BE2C (cell line): ENCODE measurements around the gene CEACAM18.
"Not testable (repeated sequence)": the region's sequence is repeated elsewhere in the genome, so short reads cannot be mapped to it uniquely, and the experiment has no call there.

Source experiments
- DNase-seq: peaks from one replicate; pipeline ENCODE4 v3.0.0-alpha.2; 2020
- H3K27me3 ChIP-seq: fragments of 250-450 bp; sonication (Bioruptor Pico); 2 replicates; pipeline ENCODE4 v1.5.1; 2020; ENCODE audit warnings: mild to moderate bottlenecking
- H3K36me3 ChIP-seq: fragments of 250-450 bp; sonication (Bioruptor Pico); 2 replicates; pipeline ENCODE4 v1.5.1; 2020; ENCODE audit warnings: mild to moderate bottlenecking
- H3K4me1 ChIP-seq: fragments of 250-450 bp; sonication (Bioruptor Pico); 2 replicates; pipeline ENCODE4 v1.5.1; 2020
- H3K4me3 ChIP-seq: 2 replicates; pipeline ENCODE4 v1.5.1; 2011; ENCODE audit warnings: low read depth, low read length
- H3K9me3 ChIP-seq: fragments of 250-450 bp; sonication (Bioruptor Pico); 2 replicates; pipeline ENCODE4 v1.5.1; 2020
- TF ChIP-seq, protein P1 (sequence below): IDR thresholded peaks from 2 replicates; pipeline ENCODE4 v1.5.1; 2012; ENCODE audit warnings: mild to moderate bottlenecking, low read depth, low read length

The CEACAM18 gene

DNA sequence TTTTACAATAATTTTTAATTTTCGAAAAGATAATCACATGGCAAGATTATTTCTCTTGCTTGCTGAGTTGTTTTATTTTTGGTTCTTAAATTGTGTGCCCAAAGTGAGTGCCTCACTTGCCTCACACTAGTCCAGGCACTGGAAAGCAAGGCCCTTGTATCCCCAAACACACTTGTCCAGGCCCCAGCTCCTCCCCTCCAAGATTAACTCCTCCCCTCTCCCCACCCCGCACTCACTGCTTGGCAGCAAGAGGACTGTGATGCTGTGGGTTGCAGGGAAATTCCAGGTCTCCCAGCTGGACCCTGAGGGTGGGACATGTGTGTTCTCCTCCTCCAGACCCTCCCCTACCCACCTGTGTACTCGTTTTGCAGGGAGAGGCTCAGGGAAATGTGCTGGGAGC, 19.3 kb downstream of the CEACAM18 start:
- Histone ChIP-seq H3K36me3 (no peaks in the 10 kb centered on the region), H3K4me3 (no peak overlapping the region), H3K4me1 (no peaks in the 10 kb centered on the region), H3K27me3 (no peaks in the 10 kb centered on the region), H3K9me3 (no peaks in the 10 kb centered on the region)
- DNase-seq = no peak
- TF ChIP-seq, protein P1, sequence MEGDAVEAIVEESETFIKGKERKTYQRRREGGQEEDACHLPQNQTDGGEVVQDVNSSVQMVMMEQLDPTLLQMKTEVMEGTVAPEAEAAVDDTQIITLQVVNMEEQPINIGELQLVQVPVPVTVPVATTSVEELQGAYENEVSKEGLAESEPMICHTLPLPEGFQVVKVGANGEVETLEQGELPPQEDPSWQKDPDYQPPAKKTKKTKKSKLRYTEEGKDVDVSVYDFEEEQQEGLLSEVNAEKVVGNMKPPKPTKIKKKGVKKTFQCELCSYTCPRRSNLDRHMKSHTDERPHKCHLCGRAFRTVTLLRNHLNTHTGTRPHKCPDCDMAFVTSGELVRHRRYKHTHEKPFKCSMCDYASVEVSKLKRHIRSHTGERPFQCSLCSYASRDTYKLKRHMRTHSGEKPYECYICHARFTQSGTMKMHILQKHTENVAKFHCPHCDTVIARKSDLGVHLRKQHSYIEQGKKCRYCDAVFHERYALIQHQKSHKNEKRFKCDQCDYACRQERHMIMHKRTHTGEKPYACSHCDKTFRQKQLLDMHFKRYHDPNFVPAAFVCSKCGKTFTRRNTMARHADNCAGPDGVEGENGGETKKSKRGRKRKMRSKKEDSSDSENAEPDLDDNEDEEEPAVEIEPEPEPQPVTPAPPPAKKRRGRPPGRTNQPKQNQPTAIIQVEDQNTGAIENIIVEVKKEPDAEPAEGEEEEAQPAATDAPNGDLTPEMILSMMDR = no peak

DNA sequence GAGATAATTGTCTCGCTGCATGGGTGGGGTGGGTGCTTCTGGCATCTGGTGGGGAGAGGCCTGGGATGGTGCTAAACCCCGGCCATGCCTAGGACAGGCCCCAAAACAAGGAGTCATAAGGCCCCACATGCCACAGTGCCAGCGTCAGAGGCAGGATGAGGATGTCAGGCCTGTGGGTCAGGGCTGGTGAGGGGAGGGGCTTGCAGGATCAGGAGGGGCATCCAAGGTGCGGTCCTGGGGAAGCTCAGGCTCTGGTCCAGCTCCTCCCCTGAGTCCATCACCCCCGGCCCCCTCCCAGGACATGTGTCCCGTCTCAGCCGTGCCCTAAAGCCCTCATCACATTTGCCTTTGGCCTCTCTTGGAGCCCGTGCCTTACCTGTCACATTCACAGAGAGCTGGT, 22.6 kb downstream of the CEACAM18 start:
- not testable (repeated sequence) for H3K36me3 ChIP-seq, H3K4me3 ChIP-seq, H3K9me3 ChIP-seq, DNase-seq, H3K27me3 ChIP-seq, H3K4me1 ChIP-seq

GRCh38 chr19:51501594-51502263, 23.4 kb downstream of the CEACAM18 start, which contains the start of gene SIGLEC12:
Gene SIGLEC12, minus strand, starts transcription at chr19:51501800. Its CDS starts 67 bp downstream, at chr19:51501733.
- Histone ChIP-seq H3K36me3 (no peaks in the 10 kb centered on the region), H3K4me1 (no peaks in the 10 kb centered on the region), H3K4me3 (no peak within 1 kb of the TSS), H3K27me3 (no peaks in the 10 kb centered on the region), H3K9me3 (no peaks in the 10 kb centered on the region)
- TF ChIP-seq, protein P1 = no peak
- DNase-seq = no peak

DNA sequence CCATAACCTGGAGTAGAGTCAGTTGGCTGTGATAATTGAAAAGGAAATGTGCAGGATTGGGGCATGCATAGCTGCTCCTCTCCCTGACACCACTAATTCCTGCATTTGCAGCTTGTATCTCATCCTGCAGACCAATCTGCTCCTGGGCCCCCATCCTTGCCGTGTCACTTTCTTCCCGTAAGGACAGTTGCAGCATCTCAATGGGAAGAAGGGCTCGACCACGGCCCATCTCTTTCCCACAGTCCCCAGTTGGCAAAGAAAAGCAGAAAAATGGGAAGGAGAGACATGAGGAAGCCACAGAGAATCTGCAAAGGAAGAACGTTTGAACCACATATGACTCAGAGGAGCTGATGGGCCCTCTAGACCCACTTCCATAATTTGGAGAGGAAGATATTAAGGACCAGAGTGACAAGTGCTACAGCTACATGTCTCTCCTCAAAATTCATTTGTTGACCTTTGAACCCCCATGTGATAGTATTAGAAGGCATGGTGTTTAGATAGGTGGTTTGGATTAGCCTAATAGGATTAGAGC, 25.0 kb downstream of the CEACAM18 start:
- DNase-seq = no peak
- no peaks in the 10 kb centered on the region for H3K36me3 ChIP-seq
- H3K9me3 ChIP-seq = no peaks in the 10 kb centered on the region
- TF ChIP-seq, protein P1 = no peak
- H3K27me3 ChIP-seq = no peaks in the 10 kb centered on the region; the same call in 1 of the 2 replicates
- H3K4me1 ChIP-seq = no peaks in the 10 kb centered on the region
- no peak overlapping the region for H3K4me3 ChIP-seq

GRCh38 chr19:51503896-51504295, 25.6 kb downstream of the CEACAM18 start:
- Histone ChIP-seq H3K27me3 (peaks cover 1% of the 10 kb centered on the region; the same call in 1 of the 2 replicates), H3K4me1 (no peaks in the 10 kb centered on the region), H3K36me3 (no peaks in the 10 kb centered on the region), H3K9me3 (no peaks in the 10 kb centered on the region), H3K4me3 (no peak overlapping the region)
- DNase-seq = no peak
- TF ChIP-seq, protein P1 = no peak

GRCh38 chr19:51505904-51506303, 27.6 kb downstream of the CEACAM18 start:
- Histone ChIP-seq H3K4me3 (no peak overlapping the region), H3K9me3 (no peaks in the 10 kb centered on the region), H3K4me1 (no peaks in the 10 kb centered on the region), H3K27me3 (peaks cover 9% of the 10 kb centered on the region; the same call in 1 of the 2 replicates), H3K36me3 (no peaks in the 10 kb centered on the region)
- TF ChIP-seq, protein P1 = no peak
- no peak for DNase-seq
